IPS DF 4.7 (cell line): Measurements from ENCODE around the gene MCL1.
"Not testable (repeated sequence)": the region's sequence is repeated elsewhere in the genome, so short reads cannot be mapped to it uniquely, and the experiment has no call there.

Source experiments
- DNase-seq: peaks from one replicate; pipeline ENCODE4 v3.0.0-alpha.2; 2013; ENCODE audit warnings: low spot score; ENCODE audit errors: extremely low read depth

The MCL1 gene

DNA sequence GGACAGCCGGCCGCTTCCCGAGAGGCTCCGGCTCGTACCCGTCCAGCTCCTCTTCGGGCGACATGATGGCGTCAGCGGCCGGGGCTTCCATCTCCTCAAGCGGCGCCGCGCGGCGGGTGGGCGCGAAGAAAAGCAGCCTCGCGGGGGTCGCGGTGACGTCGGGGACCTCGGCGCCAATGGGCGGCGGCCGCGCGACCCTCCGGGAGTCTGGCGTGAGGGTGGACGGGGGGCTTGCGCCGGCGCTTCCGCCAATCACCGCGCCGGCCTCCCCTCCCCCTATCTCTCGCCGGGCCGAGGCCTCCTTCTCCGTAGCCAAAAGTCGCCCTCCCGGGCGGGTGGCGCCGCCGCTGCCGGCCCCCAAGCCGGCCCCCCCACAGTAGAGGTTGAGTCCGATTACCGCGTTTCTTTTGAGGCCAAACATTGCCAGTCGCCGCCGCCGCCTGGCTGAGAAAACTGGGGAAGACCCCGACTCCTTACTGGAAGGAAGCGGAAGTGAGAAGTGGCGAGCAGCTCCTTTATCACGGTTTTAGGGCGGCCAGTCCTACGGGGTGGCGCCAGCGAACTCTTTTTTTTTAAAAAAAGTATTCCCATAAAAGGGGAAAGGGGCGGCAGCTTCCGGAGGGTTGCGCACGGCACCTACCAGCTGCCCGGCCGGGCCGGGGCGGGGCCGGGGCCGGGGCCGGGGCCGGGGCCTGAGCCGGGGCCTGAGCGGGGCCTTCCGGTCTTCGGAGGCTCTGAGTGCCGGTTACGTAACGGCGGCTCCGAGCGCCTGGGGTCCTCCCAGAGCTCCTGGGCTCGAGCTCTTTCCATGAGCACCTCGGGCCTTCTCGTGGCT lies at the start of gene MCL1:
Gene MCL1, minus strand, starts transcription at position 501 of the 835 bp plus-strand sequence. Its CDS starts 80 bp downstream, at position 421.
- DNase-seq = no peak

DNA sequence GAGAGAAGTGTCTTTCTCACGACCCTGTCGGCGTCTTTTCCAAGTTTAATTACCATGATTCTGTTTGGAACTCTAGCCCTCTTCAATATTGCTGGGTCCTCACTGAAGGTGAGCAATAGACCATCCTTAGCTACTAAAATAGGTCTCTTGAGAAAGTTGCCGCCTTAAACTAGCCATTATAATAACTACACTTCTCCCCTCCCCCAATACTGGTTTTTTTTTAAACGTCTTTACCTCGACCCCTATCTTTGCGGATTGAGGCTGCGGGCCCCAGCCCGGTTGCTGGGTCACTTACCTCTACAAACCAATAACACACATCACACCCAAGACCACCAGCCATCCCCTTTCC lies 49.3 kb upstream of the MCL1 start:
- DNase-seq = no peak

- no peak for DNase-seq
Measured at GRCh38 chr1:150627826-150628410, 48.5 kb upstream of the MCL1 start.

DNA sequence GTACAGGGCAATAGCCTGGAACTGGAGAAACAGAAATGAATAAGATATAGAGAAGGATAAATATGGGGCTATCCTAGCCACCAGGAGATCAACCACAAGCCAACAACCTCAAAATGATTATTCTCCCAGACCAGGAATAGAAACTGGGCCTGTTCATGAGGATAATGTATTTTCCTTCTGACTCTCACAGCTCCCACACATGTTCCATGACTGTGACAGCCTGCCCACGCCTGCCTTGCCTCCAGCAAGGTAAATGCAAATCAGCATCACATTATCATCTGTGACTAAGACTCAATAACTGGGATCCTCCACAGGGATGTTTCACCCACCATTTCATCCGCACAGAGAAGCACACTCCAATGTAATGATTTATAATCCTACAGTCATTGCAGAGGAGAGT lies 46.7 kb upstream of the MCL1 start:
- DNase-seq = no peak

DNA sequence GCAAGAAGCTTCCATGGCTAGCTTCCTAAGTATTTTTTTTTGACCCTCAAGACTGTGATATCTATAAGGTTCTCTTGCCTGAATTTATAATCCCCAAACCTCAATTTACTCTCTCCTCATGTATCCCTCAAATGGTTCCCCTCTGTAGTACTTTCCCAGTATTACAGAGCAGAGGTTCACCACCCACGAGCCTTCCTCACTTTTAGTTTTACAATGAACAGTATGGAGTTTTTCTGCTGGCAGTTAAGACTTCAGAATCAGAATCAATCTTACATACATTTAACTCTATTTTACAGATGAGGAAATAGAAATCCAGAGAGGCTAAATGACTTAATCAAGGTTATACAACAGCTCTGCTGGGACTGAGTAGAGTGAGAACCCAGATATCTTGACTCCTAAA lies 45.1 kb upstream of the MCL1 start:
- not testable (repeated sequence) for DNase-seq

DNA sequence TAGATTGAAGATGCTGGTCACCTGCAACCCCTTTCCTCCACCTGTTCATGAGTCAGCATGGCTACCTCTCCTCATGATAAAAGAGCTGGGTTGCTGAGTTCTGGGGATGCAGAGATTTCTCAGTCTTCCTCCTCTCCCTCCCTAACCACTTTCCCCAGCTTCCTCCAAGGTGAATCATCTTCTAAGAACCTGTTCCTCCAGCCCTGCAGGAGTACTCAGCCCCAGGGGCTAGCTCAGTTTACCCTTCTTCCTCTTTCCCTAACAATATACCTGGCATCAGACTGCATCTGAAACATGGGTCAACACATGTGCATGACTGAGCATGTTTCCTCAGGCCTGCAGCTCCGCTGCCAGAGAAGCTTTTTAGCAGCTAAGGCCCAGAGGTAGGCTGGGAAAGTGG lies 44.7 kb upstream of the MCL1 start:
- DNase-seq = not testable (repeated sequence)

DNA sequence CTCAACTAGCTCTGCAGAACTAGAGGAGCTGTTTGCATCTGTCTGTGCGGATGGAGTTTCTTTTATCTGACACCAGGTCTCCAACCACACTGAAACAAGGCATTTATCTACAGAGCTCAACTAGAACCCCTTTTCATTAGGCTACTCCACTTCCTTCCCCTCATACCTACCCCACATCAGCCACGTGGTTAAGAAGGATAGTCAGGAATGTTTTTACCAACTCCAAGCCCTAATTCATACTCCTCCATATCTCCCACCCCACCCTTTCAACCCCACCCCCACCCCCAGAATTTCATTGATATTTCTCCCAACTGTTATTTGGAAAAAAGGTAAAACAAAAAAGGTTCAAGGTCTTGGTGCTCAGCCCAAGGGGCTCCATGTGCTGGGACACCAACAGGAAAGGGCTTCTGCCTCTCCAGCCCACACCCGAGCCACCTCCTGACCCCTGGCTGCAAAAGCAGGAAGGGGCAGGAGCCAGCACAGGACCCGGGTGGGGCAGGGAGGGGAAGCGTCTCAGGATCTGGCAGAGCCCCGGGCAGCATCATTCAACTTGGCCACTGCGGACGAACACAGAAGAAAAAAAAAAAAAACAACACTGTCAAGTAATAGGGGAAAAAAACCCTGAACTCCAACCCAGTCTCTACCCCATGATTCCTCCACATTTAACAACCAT lies 43.0 kb upstream of the MCL1 start:
- no peak for DNase-seq

GRCh38 chr1:150621497-150622302 lies 42.3 kb upstream of the MCL1 start:
- DNase-seq = no peak

GRCh38 chr1:150620919-150621318 lies 41.5 kb upstream of the MCL1 start:
- no peak for DNase-seq

- no peak for DNase-seq
Measured at GRCh38 chr1:150619576-150620509, 40.4 kb upstream of the MCL1 start.

GRCh38 chr1:150615346-150616201 lies 36.2 kb upstream of the MCL1 start:
- DNase-seq = no peak

DNA sequence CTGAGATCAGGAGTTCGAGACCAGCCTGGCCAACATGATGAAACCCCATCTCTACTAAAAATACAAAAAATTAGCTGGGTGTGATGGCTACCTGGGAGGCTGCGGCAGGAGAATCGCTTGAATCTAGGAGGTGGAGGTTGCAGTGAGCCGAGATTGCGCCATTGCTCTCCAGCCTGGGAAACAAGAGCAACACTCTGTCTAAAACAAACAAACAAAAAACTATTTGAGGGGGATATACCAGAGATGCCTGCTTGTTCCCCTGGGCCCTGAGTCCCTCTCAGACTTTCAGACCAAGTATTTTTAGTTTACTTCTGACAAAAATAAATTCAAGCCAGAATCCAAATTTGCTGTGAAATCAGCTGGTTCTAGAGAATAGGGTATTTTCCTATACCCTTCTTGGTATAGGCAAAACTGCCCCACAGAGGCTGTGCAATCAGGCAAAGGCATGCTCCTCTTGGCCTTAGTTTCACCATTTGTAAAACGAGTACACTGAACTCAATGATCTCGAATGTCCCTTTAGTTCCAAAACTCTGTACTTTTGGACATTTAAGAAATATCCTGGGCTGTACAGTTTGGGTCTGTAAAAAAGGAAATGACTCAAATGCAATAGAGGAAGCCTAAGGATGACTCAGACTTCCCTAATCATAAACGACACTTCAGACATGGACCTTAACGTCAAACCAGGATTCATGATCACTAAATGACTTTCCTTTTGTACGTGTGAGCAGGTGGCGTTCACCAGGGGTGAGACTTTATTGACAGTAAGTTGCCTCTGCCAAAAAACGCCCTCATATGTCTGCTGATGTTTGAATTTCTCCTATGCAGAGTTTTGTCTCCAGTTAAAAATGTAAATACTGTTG lies 33.9 kb upstream of the MCL1 start:
- DNase-seq = no peak

GRCh38 chr1:150612014-150612345 lies 32.6 kb upstream of the MCL1 start:
- no peak for DNase-seq

- DNase-seq = no peak
Measured at GRCh38 chr1:150610576-150610975, 31.2 kb upstream of the MCL1 start.

- DNase-seq = no peak
Measured at GRCh38 chr1:150609732-150610131, 30.3 kb upstream of the MCL1 start.

GRCh38 chr1:150606463-150607142 lies 27.2 kb upstream of the MCL1 start:
- no peak for DNase-seq

- not testable (repeated sequence) for DNase-seq
Measured at GRCh38 chr1:150605451-150605731, 26.0 kb upstream of the MCL1 start.

- DNase-seq = no peak
Measured at GRCh38 chr1:150604226-150604588, 24.8 kb upstream of the MCL1 start.

DNA sequence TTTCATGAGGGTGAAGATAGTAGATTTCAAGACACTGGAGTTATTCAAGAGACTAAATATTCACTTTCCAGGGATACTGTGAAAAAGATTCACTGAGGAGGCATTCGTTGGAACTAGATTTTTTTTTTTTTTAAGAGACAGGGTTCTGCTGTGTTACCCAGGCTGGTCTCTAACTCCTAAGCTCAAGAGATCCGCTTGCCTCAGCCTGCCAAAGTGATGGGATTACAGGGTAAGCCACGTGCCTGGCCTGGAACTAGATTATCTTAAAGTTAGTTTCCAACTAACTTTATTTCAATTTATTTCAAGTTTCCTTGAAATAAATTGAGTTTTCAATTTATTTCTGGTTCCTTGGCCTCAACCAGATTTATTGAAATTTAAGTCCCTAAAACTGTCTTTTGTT lies 24.3 kb upstream of the MCL1 start:
- no peak for DNase-seq
